Measurements from ENCODE around the gene LPP. TPM values are rescaled to one million over a fixed set of nuclear protein-coding genes. Genes with fewer than 3 reads are reported as not detected.

The LPP gene
- total and polyA plus RNA-seq, 9 of the 15 experiments (the other 6 are each of a cell fraction or from before 2014, with no cell fraction given), result 0.07 to 0.18 TPM; not detected in 7

DNA sequence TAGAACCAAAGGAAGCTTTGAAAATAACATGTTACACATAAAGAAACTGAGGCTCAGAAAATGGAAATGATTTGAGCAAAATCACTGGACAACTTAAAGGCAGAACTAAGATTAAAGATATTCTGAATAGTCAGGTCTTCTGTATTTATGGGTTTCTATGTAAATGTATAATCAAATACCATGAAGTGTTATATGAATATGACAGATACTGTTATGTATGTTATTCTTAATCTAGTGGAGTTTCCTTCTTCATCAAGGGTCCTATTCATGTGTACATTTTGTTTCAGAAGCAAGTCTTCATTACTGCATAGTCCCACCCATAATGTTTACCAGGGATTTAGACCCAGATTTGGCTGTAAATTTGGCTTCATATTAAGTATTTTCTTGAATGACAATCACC lies 547.0 kb downstream of the LPP start:
- POLR2A ChIA-PET, result no interaction called here
- H3K79me2 ChIP-seq (ENCODE audit: control insufficient read depth, insufficient read depth, low read length), result no peaks in the 10 kb centered on the region

DNA sequence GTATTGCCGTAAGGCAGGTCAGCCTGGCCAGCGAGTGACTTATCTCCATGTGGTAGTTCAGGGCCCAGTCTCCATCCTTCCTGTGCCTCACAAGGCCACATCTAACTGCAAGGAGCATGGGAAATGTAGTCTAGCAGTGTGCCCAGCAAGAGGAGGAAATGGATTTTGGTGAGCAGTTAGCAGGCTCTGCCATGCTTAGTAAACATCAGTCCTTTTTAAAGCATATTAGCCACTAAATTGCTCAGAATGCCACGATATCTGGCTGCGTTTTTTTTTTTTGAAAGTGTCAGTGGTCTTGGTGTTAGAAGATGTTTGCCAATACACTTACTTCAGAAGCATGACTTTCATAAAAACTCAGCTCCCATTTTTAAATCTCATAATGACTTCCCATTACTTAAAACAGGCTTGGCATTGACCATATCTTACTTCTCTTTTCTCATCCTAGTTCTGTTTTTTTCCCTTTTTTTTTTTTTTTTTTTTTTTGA lies 547.6 kb downstream of the LPP start:
- H3K27ac ChIP-seq (ENCODE audit: extremely low read depth, low read depth, low read length), result no peak overlapping the region
- no peaks in the 10 kb centered on the region for H4K20me1 ChIP-seq (replicated peaks; ENCODE audit: control insufficient read depth, insufficient read depth, low read length)
- ChIA-PET CTCF (ENCODE audit: low intra/inter-chr PET ratio) (no interaction called here), POLR2A (no interaction called here)
- H2AFZ ChIP-seq (ENCODE audit: low read depth, low read length), result no peak overlapping the region
- H3K27me3 ChIP-seq (ENCODE audit: control insufficient read depth in 2 of 2, insufficient read depth in 2 of 2, low read length in 2 of 2), result no peaks in the 10 kb centered on the region
- H3K36me3 ChIP-seq (ENCODE audit: control insufficient read depth, insufficient read depth, low read length), result no peaks in the 10 kb centered on the region
- no TSS peak for BruUV-seq (replicated peaks)
- no peaks in the 10 kb centered on the region for H3K9me1 ChIP-seq (ENCODE audit: control insufficient read depth, insufficient read depth, low read length)
- intact Hi-C loops (cut with micrococcal nuclease) (no loop called here), in situ Hi-C loops (cut with MboI) (no loop called here)
- no peaks in the 10 kb centered on the region for H3K4me1 ChIP-seq (replicated peaks in 1 of 2; ENCODE audit: control insufficient read depth in 2 of 2, insufficient read depth in 2 of 2, low read length in 2 of 2)
- no peak overlapping the region for H3K9ac ChIP-seq (ENCODE audit: insufficient read depth in 1 of 2, low read depth in 2 of 2, low read length in 2 of 2)
- H3K79me2 ChIP-seq (ENCODE audit: control insufficient read depth, insufficient read depth, low read length), result no peaks in the 10 kb centered on the region
- no peak for TF ChIP-seq NR2C1 (IDR thresholded peaks at IDR 0.05)
- no peak for TF ChIP-seq NR2C1 (tag; IDR thresholded peaks at IDR 0.05)
- TF ChIP-seq ZNF76 (CRISPR knock-in tag; IDR thresholded peaks at IDR 0.05; ENCODE audit: borderline replicate concordance), result no peak
- TF ChIP-seq CXXC5 (CRISPR knock-in tag; IDR thresholded peaks at IDR 0.05), result no peak
- TF ChIP-seq, protein P1, sequence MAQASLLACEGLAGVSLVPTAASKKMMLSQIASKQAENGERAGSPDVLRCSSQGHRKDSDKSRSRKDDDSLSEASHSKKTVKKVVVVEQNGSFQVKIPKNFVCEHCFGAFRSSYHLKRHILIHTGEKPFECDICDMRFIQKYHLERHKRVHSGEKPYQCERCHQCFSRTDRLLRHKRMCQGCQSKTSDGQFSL (CRISPR knock-in tag; IDR thresholded peaks at IDR 0.05), result no peak
- TF ChIP-seq, protein P1 (tag; IDR thresholded peaks at IDR 0.05), result no peak
- no peak for TF ChIP-seq BRF1 (IDR thresholded peaks at IDR 0.05; ENCODE audit: borderline replicate concordance, extremely low read depth, insufficient read length)
- no peak for TF ChIP-seq ARID2 (IDR thresholded peaks at IDR 0.05)
- TF ChIP-seq XRCC4 (IDR thresholded peaks at IDR 0.05; ENCODE audit: extremely low read depth, insufficient read depth, insufficient read length), result no peak
- no peak for TF ChIP-seq ELF4 (CRISPR knock-in tag; IDR thresholded peaks at IDR 0.05)
- TF ChIP-seq, protein P2, sequence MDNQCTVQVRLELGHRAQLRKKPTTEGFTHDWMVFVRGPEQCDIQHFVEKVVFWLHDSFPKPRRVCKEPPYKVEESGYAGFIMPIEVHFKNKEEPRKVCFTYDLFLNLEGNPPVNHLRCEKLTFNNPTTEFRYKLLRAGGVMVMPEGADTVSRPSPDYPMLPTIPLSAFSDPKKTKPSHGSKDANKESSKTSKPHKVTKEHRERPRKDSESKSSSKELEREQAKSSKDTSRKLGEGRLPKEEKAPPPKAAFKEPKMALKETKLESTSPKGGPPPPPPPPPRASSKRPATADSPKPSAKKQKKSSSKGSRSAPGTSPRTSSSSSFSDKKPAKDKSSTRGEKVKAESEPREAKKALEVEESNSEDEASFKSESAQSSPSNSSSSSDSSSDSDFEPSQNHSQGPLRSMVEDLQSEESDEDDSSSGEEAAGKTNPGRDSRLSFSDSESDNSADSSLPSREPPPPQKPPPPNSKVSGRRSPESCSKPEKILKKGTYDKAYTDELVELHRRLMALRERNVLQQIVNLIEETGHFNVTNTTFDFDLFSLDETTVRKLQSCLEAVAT (IDR thresholded peaks at IDR 0.05), result no peak
- TF ChIP-seq, protein P3, sequence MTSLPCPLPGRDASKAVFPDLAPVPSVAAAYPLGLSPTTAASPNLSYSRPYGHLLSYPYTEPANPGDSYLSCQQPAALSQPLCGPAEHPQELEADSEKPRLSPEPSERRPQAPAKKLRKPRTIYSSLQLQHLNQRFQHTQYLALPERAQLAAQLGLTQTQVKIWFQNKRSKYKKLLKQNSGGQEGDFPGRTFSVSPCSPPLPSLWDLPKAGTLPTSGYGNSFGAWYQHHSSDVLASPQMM (CRISPR knock-in tag; IDR thresholded peaks at IDR 0.05), result no peak
- H3K4me2 ChIP-seq (ENCODE audit: insufficient read depth, low read length), result no peak overlapping the region
- H3K4me3 ChIP-seq, result no peak overlapping the region
- no peak for FAIRE-seq
- no peaks in the 10 kb centered on the region for H3K9me3 ChIP-seq (replicated peaks; ENCODE audit: control insufficient read depth, insufficient read depth, low read depth, low read length)
- 4% methylated on average over 4 of the region's 4 CpGs for WGBS (ENCODE audit: insufficient coverage, low coverage, missing lambda C conversion rate)
- no peak for DNase-seq (ENCODE audit: extremely low read depth in 1 of 4, low spot score in 3 of 4)
- no peak for ATAC-seq

More for the DNA sequence above, 547.0 kb downstream of the LPP start:
- no peak for FAIRE-seq
- Histone ChIP-seq H4K20me1 (replicated peaks; ENCODE audit: control insufficient read depth, insufficient read depth, low read length) (no peaks in the 10 kb centered on the region), H3K9ac (ENCODE audit: insufficient read depth in 1 of 2, low read depth in 2 of 2, low read length in 2 of 2) (no peak overlapping the region), H3K4me2 (ENCODE audit: insufficient read depth, low read length) (no peak overlapping the region), H3K9me1 (ENCODE audit: control insufficient read depth, insufficient read depth, low read length) (no peaks in the 10 kb centered on the region), H3K4me1 (replicated peaks in 1 of 2; ENCODE audit: control insufficient read depth in 2 of 2, insufficient read depth in 2 of 2, low read length in 2 of 2) (no peaks in the 10 kb centered on the region), H3K4me3 (no peak overlapping the region), H3K36me3 (ENCODE audit: control insufficient read depth, insufficient read depth, low read length) (no peaks in the 10 kb centered on the region), H3K9me3 (replicated peaks; ENCODE audit: control insufficient read depth, insufficient read depth, low read depth, low read length) (no peaks in the 10 kb centered on the region), H2AFZ (ENCODE audit: low read depth, low read length) (no peak overlapping the region), H3K27ac (ENCODE audit: extremely low read depth, low read depth, low read length) (no peak overlapping the region), H3K27me3 (ENCODE audit: control insufficient read depth in 2 of 2, insufficient read depth in 2 of 2, low read length in 2 of 2) (no peaks in the 10 kb centered on the region)
- CTCF ChIA-PET (ENCODE audit: low intra/inter-chr PET ratio), result no interaction called here
- no peak for TF ChIP-seq MCM2 (IDR thresholded peaks at IDR 0.05; ENCODE audit: low read depth)
- in situ Hi-C loops (cut with MboI), result no loop called here
- intact Hi-C loops (cut with micrococcal nuclease), result no loop called here
- no TSS peak for BruUV-seq (replicated peaks)
- DNase-seq (ENCODE audit: extremely low read depth in 1 of 4, low spot score in 3 of 4), result no peak
- ATAC-seq, result no peak

All from K562 (cell line).